K562 (cell line): ENCODE data around the gene OST4. TPM values are rescaled to one million over a fixed set of nuclear protein-coding genes. Genes with fewer than 3 reads are reported as not detected.

ENCODE experiments used
- BCOR ChIP-seq: fragments of 450-650 bp; IDR thresholded peaks from 2 replicates; pipeline ENCODE4 v1.6.1; 2016
- DMBX1 ChIP-seq: fragments of 250-450 bp; sonication (Bioruptor Pico); IDR thresholded peaks from 2 replicates; pipeline ENCODE4 v1.8.0; 2022; ENCODE audit warnings: inconsistent platforms, mild to moderate bottlenecking, moderate library complexity, borderline replicate concordance
- E2F8 ChIP-seq: fragments of 450-650 bp; IDR thresholded peaks from 2 replicates; pipeline ENCODE4 v1.7.1; 2018; ENCODE audit warnings: mild to moderate bottlenecking, low read depth; ENCODE audit not compliant: partially characterized antibody
- HDAC1 ChIP-seq, 2 experiments: fragments of 450-650 bp; IDR thresholded peaks; 2 replicates each; pipeline ENCODE4 v1.6.1; 2016 to 2017; ENCODE audit warnings: inconsistent platforms in 1 of 2, mild to moderate bottlenecking in 1 of 2, moderate library complexity in 1 of 2
- IFI16 ChIP-seq: fragments of 250-450 bp; sonication (Bioruptor Pico); IDR thresholded peaks from 2 replicates; pipeline ENCODE4 v2.1.2; 2022; ENCODE audit warnings: mild to moderate bottlenecking, inconsistent platforms
- ILK ChIP-seq: fragments of 450-650 bp; IDR thresholded peaks from 2 replicates; pipeline ENCODE4 v1.6.1; 2016; ENCODE audit warnings: missing genetic modification characterization, low read depth, mild to moderate bottlenecking, missing compliant biosample characterization, moderate library complexity, borderline replicate concordance
- MECOM ChIP-seq: fragments of 250-450 bp; sonication (Bioruptor Pico); IDR thresholded peaks from 2 replicates; pipeline ENCODE4 v1.8.0; 2022; ENCODE audit warnings: inconsistent platforms
- MEF2D ChIP-seq: conservative IDR thresholded peaks from 2 replicates; pipeline ENCODE4 v1.6.1; 2016; ENCODE audit warnings: low read depth, missing genetic modification characterization, missing compliant biosample characterization
- PHB ChIP-seq: fragments of 250-450 bp; sonication (Bioruptor Pico); IDR thresholded peaks from 2 replicates; pipeline ENCODE4 v1.5.0; 2021
- RBFOX2 ChIP-seq: fragments of 200-400 bp; formaldehyde crosslinking; IDR thresholded peaks from 2 replicates; pipeline ENCODE4 v1.6.1; 2017; ENCODE audit warnings: low read depth, mild to moderate bottlenecking, low read length, moderate library complexity
- SAFB2 ChIP-seq: fragments of 200-400 bp; formaldehyde crosslinking; IDR thresholded peaks from 2 replicates; pipeline ENCODE4 v1.6.1; 2018; ENCODE audit warnings: borderline replicate concordance, low read length, low read depth, moderate library complexity; ENCODE audit not compliant: severe bottlenecking
- TRIM25 ChIP-seq: fragments of 450-650 bp; IDR thresholded peaks from 2 replicates; pipeline ENCODE4 v1.7.0; 2016; ENCODE audit warnings: borderline replicate concordance
- polyA plus RNA-seq, 8 experiments: library from polyadenylated mRNA; depleted of rRNA in 4 of 8; stranded (reverse) in 5 of 8; unstranded in 3 of 8; fragments of >200 nt; fragmentation: Nextera tagmentation in 2 of 8; fragmentation: Illumina TruSeq in 1 of 8; extraction: Ambion mirVana in 2 of 8; extraction: Trizol in 1 of 8; gene quantifications; 2 replicates each; pipeline versions ENCODE4 v1.2.1 to v1.2.3, GENCODE V29; 2011 to 2014; ENCODE audit warnings: inconsistent platforms in 1 of 8, missing spikeins in 1 of 8
- total RNA-seq, 7 experiments: library from RNA; depleted of rRNA in 6 of 7; stranded (reverse); fragments of >200 nt in 6 of 7; fragmentation: Illumina TruSeq in 2 of 7; extraction: Trizol in 2 of 7; gene quantifications; 2 replicates each; pipeline versions ENCODE4 v1.2.1 to v1.2.3, GENCODE V29; 2011 to 2021; ENCODE audit warnings: low replicate concordance in 1 of 7

Gene OST4
- total and polyA plus RNA-seq, 9 of the 15 experiments (the other 6 are each of a cell fraction or from before 2014, with no cell fraction given), result 186 to 1,155 (median 355) TPM

GRCh38 chr2:27050996-27051901, 20.2 kb downstream of the OST4 start, which contains the start of gene AGBL5 (continued):
- TF ChIP-seq MEF2D (tag) (peak; percentile 73), DMBX1 (CRISPR knock-in tag) (peak; percentile 64; the same call in 1 of the 2 replicates), E2F8 (peak; percentile 81), IFI16 (no peak), ILK (tag) (no peak), SAFB2 (no peak), BCOR (peak; percentile 58; the same call in 1 of the 2 replicates), MECOM (CRISPR knock-in tag) (no peak), RBFOX2 (peak; percentile 90), HDAC1 (IDR thresholded peaks at IDR 0.05) (peak; percentile 38 to 95; a peak in 3 of 4 replicates), PHB (CRISPR knock-in tag) (0 out of 2 replicates have a peak, but pooled peaks have one; percentile 67), TRIM25 (peak; percentile 14; the same call in 1 of the 2 replicates)
